Tibial nerve (tissue), 4 donors: ENCODE results near the gene CSF1. TPM values are rescaled to one million over a fixed set of nuclear protein-coding genes. Genes with fewer than 3 reads are reported as not detected.
"Not testable (repeated sequence)": the region's sequence is repeated elsewhere in the genome, so short reads cannot be mapped to it uniquely, and the experiment has no call there.

Source experiments
- DNase-seq, 2 donors: peaks; one replicate each; pipeline ENCODE4 v3.0.0-alpha.2; 2019; ENCODE audit warnings: low spot score in 2 of 2
- H3K27ac ChIP-seq, 4 donors: fragments of 200-600 bp; sonication (generic) in 3 of 4; one replicate each; pipeline ENCODE4 v1.5.1; 2017 to 2019; ENCODE audit warnings: mild to moderate bottlenecking in 1 of 4
- H3K27me3 ChIP-seq, 2 donors: fragments of 200-600 bp; sonication (generic) in 1 of 2; one replicate each; pipeline versions ENCODE4 v1.5.1 to v1.6.0; 2017 to 2019
- H3K36me3 ChIP-seq, 3 donors: fragments of 200-600 bp; sonication (generic); one replicate each; pipeline ENCODE4 v1.5.1; 2018 to 2019
- H3K4me1 ChIP-seq, 4 donors: fragments of 200-600 bp; sonication (generic) in 3 of 4; one replicate each; pipeline ENCODE4 v1.5.1; 2017 to 2019
- H3K4me3 ChIP-seq, 4 donors: fragments of 200-600 bp; sonication (generic) in 3 of 4; one replicate each; pipeline ENCODE4 v1.5.1; 2017 to 2019; ENCODE audit warnings: mild to moderate bottlenecking in 1 of 4, moderate library complexity in 1 of 4
- H3K9me3 ChIP-seq, 4 donors: fragments of 200-600 bp; sonication (generic) in 3 of 4; one replicate each; pipeline ENCODE4 v1.5.1; 2017 to 2019
- CTCF ChIP-seq, 5 experiments: fragments of 200-600 bp in 3 of 5; fragments of 450-650 bp in 2 of 5; sonication (generic) in 3 of 5; IDR thresholded peaks; one replicate each; pipeline ENCODE4 v1.5.1; 2016 to 2019; ENCODE audit warnings: antibody characterized with exemption in 5 of 5, mild to moderate bottlenecking in 3 of 5, moderate library complexity in 2 of 5
- EP300 ChIP-seq, 2 donors: sonication (generic); formaldehyde crosslinking; IDR thresholded peaks; one replicate each; pipeline ENCODE4 v1.6.1; 2017; ENCODE audit warnings: antibody characterized with exemption in 2 of 2, mild to moderate bottlenecking in 1 of 2
- POLR2A ChIP-seq, 2 donors: fragments of 450-650 bp; IDR thresholded peaks; one replicate each; pipeline ENCODE4 v1.6.1; 2017; ENCODE audit warnings: antibody characterized with exemption in 2 of 2, mild to moderate bottlenecking in 2 of 2, moderate library complexity in 2 of 2
- WGBS, 2 donors: methylation state at CpG; one replicate each; pipeline ENCODE4 v1.1.5; 2018; 5-methylcytosine and 5-hydroxymethylcytosine counted together
- total RNA-seq, 4 donors: library from RNA; depleted of rRNA; stranded (reverse); fragments of >200 nt; gene quantifications; one replicate each; pipeline ENCODE4 v1.1.0, GENCODE V29; 2016

CSF1 gene
- total RNA-seq, 4 donors from 2014 or later, result 66.8 to 124 (median 90.8) TPM

GRCh38 chr1:109876617-109877316, 33.9 kb upstream of the CSF1 start:
- Histone ChIP-seq H3K9me3 (no peaks in the 10 kb centered on the region), H3K4me1 (peaks cover 0 to 88% (median 23%) of the 10 kb centered on the region in 4 donors), H3K4me3 (peak overlapping the region in 2 of 4 donors; percentile 12 to 14), H3K36me3 (no peaks in the 10 kb centered on the region), H3K27ac (peak overlapping the region; percentile 61 to 96 (median 81)), H3K27me3 (no peaks in the 10 kb centered on the region)
- DNase-seq, result no peak
- TF ChIP-seq EP300 (IDR thresholded peaks at IDR 0.05), result no peak
- TF ChIP-seq CTCF (IDR thresholded peaks at IDR 0.05), result no peak
- TF ChIP-seq POLR2A (IDR thresholded peaks at IDR 0.05), result no peak
- WGBS, 2 donors, result 59 to 65% methylated on average over 4 of the region's 4 CpGs

- no peaks in the 10 kb centered on the region for H3K9me3 ChIP-seq
- peak overlapping the region; percentile 61 to 96 (median 81) for H3K27ac ChIP-seq
- no peaks in the 10 kb centered on the region for H3K36me3 ChIP-seq
- peak; percentile 62 to 65 for DNase-seq
- peaks cover 0 to 88% (median 26%) of the 10 kb centered on the region in 4 donors for H3K4me1 ChIP-seq
- no peaks in the 10 kb centered on the region for H3K27me3 ChIP-seq
- H3K4me3 ChIP-seq, result peak overlapping the region in 2 of 4 donors; percentile 12 to 14
- TF ChIP-seq CTCF (IDR thresholded peaks at IDR 0.05) (peak in 3 of 5 experiments; percentile 17 to 73 (median 52)), EP300 (IDR thresholded peaks at IDR 0.05) (peak; percentile 42 to 84), POLR2A (IDR thresholded peaks at IDR 0.05) (no peak)
- 16 to 28% methylated on average over 13 of the region's 13 CpGs for WGBS, 2 donors
These were observed 33.3 kb upstream of the CSF1 start for GRCh38 chr1:109877317-109877771.

GRCh38 chr1:109877776-109878175, 32.9 kb upstream of the CSF1 start:
- 47 to 49% methylated on average over 3 of the region's 3 CpGs for WGBS, 2 donors
- peak overlapping the region in 2 of 4 donors; percentile 5 to 14 for H3K4me3 ChIP-seq
- no peaks in the 10 kb centered on the region for H3K9me3 ChIP-seq
- H3K27me3 ChIP-seq, result no peaks in the 10 kb centered on the region
- no peaks in the 10 kb centered on the region for H3K36me3 ChIP-seq
- peaks cover 0 to 89% (median 28%) of the 10 kb centered on the region in 4 donors for H3K4me1 ChIP-seq
- TF ChIP-seq POLR2A (IDR thresholded peaks at IDR 0.05) (no peak), EP300 (IDR thresholded peaks at IDR 0.05) (no peak), CTCF (IDR thresholded peaks at IDR 0.05) (peak in 1 of 5 experiments; percentile 8)
- peak overlapping the region; percentile 57 to 96 (median 81) for H3K27ac ChIP-seq
- DNase-seq, result no peak

GRCh38 chr1:109878531-109879104, 32.0 kb upstream of the CSF1 start:
- no peak for DNase-seq
- peaks cover 0 to 87% (median 28%) of the 10 kb centered on the region in 4 donors for H3K4me1 ChIP-seq
- no peaks in the 10 kb centered on the region for H3K36me3 ChIP-seq
- WGBS, 2 donors, result 77 to 85% methylated on average over 8 of the region's 8 CpGs
- no peak overlapping the region for H3K4me3 ChIP-seq
- no peaks in the 10 kb centered on the region for H3K27me3 ChIP-seq
- TF ChIP-seq CTCF (IDR thresholded peaks at IDR 0.05) (no peak), POLR2A (IDR thresholded peaks at IDR 0.05) (no peak), EP300 (IDR thresholded peaks at IDR 0.05) (no peak)
- H3K27ac ChIP-seq, result peak overlapping the region in 2 of 4 donors; percentile 64 to 96
- no peaks in the 10 kb centered on the region for H3K9me3 ChIP-seq

GRCh38 chr1:109879371-109879770, 31.3 kb upstream of the CSF1 start:
- Histone ChIP-seq H3K4me1 (peaks cover 0 to 87% (median 28%) of the 10 kb centered on the region in 4 donors), H3K27ac (peak overlapping the region in 2 of 4 donors; percentile 64 to 96)
- H3K36me3 ChIP-seq, DNase-seq, H3K27me3 ChIP-seq, H3K4me3 ChIP-seq, H3K9me3 ChIP-seq: not testable (repeated sequence)
- 81 to 85% methylated on average over 6 of the region's 6 CpGs for WGBS, 2 donors
